ENCODE measurements around the gene CAMTA2. TPM values are rescaled to one million over a fixed set of nuclear protein-coding genes. Genes with fewer than 3 reads are reported as not detected.

Gene CAMTA2
- total and polyA plus RNA-seq, 2 experiments from 2014 or later: 4.4 to 8.7 TPM

GRCh38 chr17:4936436-4936835, 51.0 kb downstream of the CAMTA2 start:
- peaks cover 20% of the 10 kb centered on the region for H3K79me2 ChIP-seq (replicated peaks; ENCODE audit: insufficient read depth)
- DNase-seq (ENCODE audit: low spot score): no peak
- peaks cover 49% of the 10 kb centered on the region for H3K36me3 Mint-ChIP-seq (ENCODE audit: low read depth)
- H3K4me3 Mint-ChIP-seq: no peak overlapping the region
- H3K4me3 ChIP-seq: no peak overlapping the region
- no peak overlapping the region for H2AFZ ChIP-seq
- H3K4me1 ChIP-seq (ENCODE audit: insufficient read depth): peaks cover 13% of the 10 kb centered on the region
- H3K27me3 ChIP-seq (ENCODE audit: insufficient read depth): no peaks in the 10 kb centered on the region
- H3K4me1 Mint-ChIP-seq: peaks cover 31% of the 10 kb centered on the region
- H3K36me3 ChIP-seq (ENCODE audit: insufficient read depth): no peaks in the 10 kb centered on the region; the same call in 1 of the 2 replicates
- no peak for TF ChIP-seq POLR2AphosphoS5 (IDR thresholded peaks at IDR 0.05; ENCODE audit: low read depth)
- no peak for TF ChIP-seq ZNF331 (CRISPR knock-in tag; IDR thresholded peaks at IDR 0.05; ENCODE audit: low read depth)
- no peak for TF ChIP-seq REST (IDR thresholded peaks at IDR 0.05; ENCODE audit: unreplicated experiment)
- no peak for TF ChIP-seq EZH2 (IDR thresholded peaks at IDR 0.05; ENCODE audit: low read depth, unreplicated experiment)
- no peak for TF ChIP-seq NANOG (IDR thresholded peaks at IDR 0.05; ENCODE audit: borderline replicate concordance)
- TF ChIP-seq ZNF462 (CRISPR knock-in tag; IDR thresholded peaks at IDR 0.05): no peak
- no peak for TF ChIP-seq ZNF114 (CRISPR knock-in tag; IDR thresholded peaks at IDR 0.05)
- TF ChIP-seq STAT1 (IDR thresholded peaks at IDR 0.05; ENCODE audit: unreplicated experiment): no peak
- TF ChIP-seq ETS1 (IDR thresholded peaks at IDR 0.05): no peak
- TF ChIP-seq JUNB (IDR thresholded peaks at IDR 0.05; ENCODE audit: unreplicated experiment): no peak
- no peak for TF ChIP-seq EZH2phosphoT487 (IDR thresholded peaks at IDR 0.05; ENCODE audit: unreplicated experiment)
- no peak for TF ChIP-seq CREB1 (CRISPR knock-in tag; IDR thresholded peaks at IDR 0.05; ENCODE audit: low read depth)
- no peak for TF ChIP-seq CTCF (conservative IDR thresholded peaks at IDR 0.05; ENCODE audit: low read depth in 2 of 2)
- H3K9me3 Mint-ChIP-seq: no peaks in the 10 kb centered on the region
- H3K27ac ChIP-seq (ENCODE audit: low read depth): no peak overlapping the region
- H3K27ac Mint-ChIP-seq: no peak overlapping the region
- H3F3A ChIP-seq (replicated peaks; ENCODE audit: low read depth): peaks cover 20% of the 10 kb centered on the region
- ATAC-seq: no peak
- H3K4me2 ChIP-seq: no peak overlapping the region
- no peaks in the 10 kb centered on the region for H3K9me2 ChIP-seq (ENCODE audit: insufficient read depth)
- peaks cover 19% of the 10 kb centered on the region for H3K27me3 Mint-ChIP-seq (ENCODE audit: insufficient read depth, low read depth, poor library complexity)
- H4K20me1 ChIP-seq (replicated peaks; ENCODE audit: insufficient read depth): peaks cover 6% of the 10 kb centered on the region; the same call in 1 of the 2 replicates

Measured in GM23338 (cell line).